GM19035 (cell line): ENCODE results near the gene GNG8.

Source experiments
- ATAC-seq: cut with Tn5 transposase; IDR thresholded peaks from one replicate; pipeline ENCODE4 v1.9.1; 2021; ENCODE audit not compliant: unreplicated experiment

Gene GNG8

GRCh38 chr19:46605356-46605821, 30.6 kb downstream of the GNG8 start:
- no peak for ATAC-seq

GRCh38 chr19:46604781-46605355, 31.1 kb downstream of the GNG8 start:
- no peak for ATAC-seq

- no peak for ATAC-seq
These were observed 32.2 kb downstream of the GNG8 start for GRCh38 chr19:46603752-46604231.

- ATAC-seq = no peak
These were observed 32.8 kb downstream of the GNG8 start for GRCh38 chr19:46603195-46603637.

GRCh38 chr19:46602392-46603194, 33.4 kb downstream of the GNG8 start:
- ATAC-seq = no peak

GRCh38 chr19:46601318-46602224, 34.4 kb downstream of the GNG8 start, which contains the start of gene CALM3:
CALM3 (plus strand) TSS chr19:46601330; CDS start chr19:46601435, 105 bp downstream.
- no peak for ATAC-seq

- ATAC-seq = peak; percentile 88
These were observed 35.4 kb downstream of the GNG8 start for GRCh38 chr19:46600384-46601317.

GRCh38 chr19:46599716-46600373, 36.2 kb downstream of the GNG8 start:
- ATAC-seq = no peak

- ATAC-seq = no peak
These were observed 37.6 kb downstream of the GNG8 start for GRCh38 chr19:46598372-46598917.

- no peak for ATAC-seq
These were observed 40.0 kb downstream of the GNG8 start for GRCh38 chr19:46596008-46596407.

- ATAC-seq = no peak
These were observed 44.1 kb downstream of the GNG8 start for GRCh38 chr19:46591870-46592269.

GRCh38 chr19:46591254-46591653, 44.7 kb downstream of the GNG8 start:
- no peak for ATAC-seq

- no peak for ATAC-seq
These were observed 48.1 kb downstream of the GNG8 start for GRCh38 chr19:46587861-46588260.

GRCh38 chr19:46586294-46586693, 49.7 kb downstream of the GNG8 start:
- ATAC-seq = no peak

- no peak for ATAC-seq
These were observed 50.5 kb downstream of the GNG8 start for GRCh38 chr19:46585539-46585938.
